Measurements from ENCODE around the gene HOXA7.

Gene HOXA7

GRCh38 chr7:27196287-27196767 is 39.9 kb upstream of the HOXA7 start:
- TF ChIP-seq FOXP2 (optimal IDR thresholded peaks at IDR 0.05; ENCODE audit: borderline replicate concordance, extremely low read depth, extremely low read length, insufficient read depth) (no peak), REST (IDR thresholded peaks at IDR 0.05; ENCODE audit: insufficient read depth in 1 of 2, low read depth in 2 of 2, low read length in 2 of 2) (no peak), POLR2AphosphoS5 (IDR thresholded peaks at IDR 0.05; ENCODE audit: low read depth, low read length) (no peak), TAF1 (IDR thresholded peaks at IDR 0.05; ENCODE audit: borderline replicate concordance, insufficient read depth, low read length) (no peak), SIN3A (IDR thresholded peaks at IDR 0.05; ENCODE audit: borderline replicate concordance, insufficient read depth, low read length) (no peak)

GRCh38 chr7:27194686-27195379 is 38.4 kb upstream of the HOXA7 start:
- TF ChIP-seq SIN3A (IDR thresholded peaks at IDR 0.05; ENCODE audit: borderline replicate concordance, insufficient read depth, low read length) (no peak), REST (IDR thresholded peaks at IDR 0.05; ENCODE audit: insufficient read depth in 1 of 2, low read depth in 2 of 2, low read length in 2 of 2) (no peak), POLR2AphosphoS5 (IDR thresholded peaks at IDR 0.05; ENCODE audit: low read depth, low read length) (no peak), TAF1 (IDR thresholded peaks at IDR 0.05; ENCODE audit: borderline replicate concordance, insufficient read depth, low read length) (no peak), FOXP2 (optimal IDR thresholded peaks at IDR 0.05; ENCODE audit: borderline replicate concordance, extremely low read depth, extremely low read length, insufficient read depth) (no peak)

GRCh38 chr7:27194002-27194352 is 37.5 kb upstream of the HOXA7 start:
- TF ChIP-seq SIN3A (IDR thresholded peaks at IDR 0.05; ENCODE audit: borderline replicate concordance, insufficient read depth, low read length) (no peak), REST (IDR thresholded peaks at IDR 0.05; ENCODE audit: insufficient read depth in 1 of 2, low read depth in 2 of 2, low read length in 2 of 2) (no peak), POLR2AphosphoS5 (IDR thresholded peaks at IDR 0.05; ENCODE audit: low read depth, low read length) (no peak), TAF1 (IDR thresholded peaks at IDR 0.05; ENCODE audit: borderline replicate concordance, insufficient read depth, low read length) (no peak), FOXP2 (optimal IDR thresholded peaks at IDR 0.05; ENCODE audit: borderline replicate concordance, extremely low read depth, extremely low read length, insufficient read depth) (no peak)

- TF ChIP-seq FOXP2 (optimal IDR thresholded peaks at IDR 0.05; ENCODE audit: borderline replicate concordance, extremely low read depth, extremely low read length, insufficient read depth) (no peak), REST (IDR thresholded peaks at IDR 0.05; ENCODE audit: insufficient read depth in 1 of 2, low read depth in 2 of 2, low read length in 2 of 2) (no peak), SIN3A (IDR thresholded peaks at IDR 0.05; ENCODE audit: borderline replicate concordance, insufficient read depth, low read length) (no peak), TAF1 (IDR thresholded peaks at IDR 0.05; ENCODE audit: borderline replicate concordance, insufficient read depth, low read length) (no peak), POLR2AphosphoS5 (IDR thresholded peaks at IDR 0.05; ENCODE audit: low read depth, low read length) (no peak)
Measured at GRCh38 chr7:27193335-27194001, 37.0 kb upstream of the HOXA7 start.
